Endothelial cell of umbilical vein (primary cell): ENCODE data around the gene SDC3. TPM values are rescaled to one million over a fixed set of nuclear protein-coding genes. Genes with fewer than 3 reads are reported as not detected.

Experiments used
- BruUV-seq: library from RNA; stranded (reverse); fragments of 400-500 nt; replicated peaks from 2 replicates; lab custom pipeline; 2021; lab: Mats Ljungman, UMichigan
- CTCF ChIA-PET: fragments of 300-600, 350-600 bp; sonication (Branson Sonifier 250); formaldehyde crosslinking; loops from one replicate; lab custom pipeline; 2021; ENCODE audit warnings: antibody characterized with exemption, inconsistent platforms; lab: Charles Lee
- POLR2A ChIA-PET: fragments of 300-600, 350-600 bp; sonication (Branson Sonifier 250); formaldehyde crosslinking; loops from one replicate; lab custom pipeline; 2021; ENCODE audit warnings: antibody characterized with exemption, inconsistent platforms; lab: Charles Lee
- DNase-seq: peaks from one replicate; pipeline ENCODE4 v3.0.0-alpha.2; 2011; ENCODE audit warnings: low read depth, low spot score
- FAIRE-seq: peaks from 2 replicates; lab custom pipeline; 2011; peaks lifted over from hg19 to GRCh38; lab: Jason Lieb, UNC
- H2AFZ ChIP-seq: 2 replicates; pipeline ENCODE4 v1.6.0; 2012; ENCODE audit warnings: low read depth, low read length, control low read depth, inconsistent platforms
- H3K27ac ChIP-seq: 2 replicates; pipeline ENCODE4 v1.5.1; 2011; ENCODE audit warnings: low read depth, mild to moderate bottlenecking, control low read depth, low read length, moderate library complexity; ENCODE audit not compliant: insufficient read depth
- H3K27me3 ChIP-seq, 2 experiments: 2 replicates each; pipeline versions ENCODE4 v1.6.0 to v1.6.1; 2011; ENCODE audit warnings: low read length in 2 of 2, mixed read lengths in 1 of 2; ENCODE audit not compliant: control insufficient read depth in 2 of 2, insufficient read depth in 2 of 2
- H3K36me3 ChIP-seq, 2 experiments: 2 replicates in 1 of 2; 3 replicates in 1 of 2; pipeline ENCODE4 v1.5.1; 2011; ENCODE audit warnings: low read length in 2 of 2, mild to moderate bottlenecking in 1 of 2, moderate library complexity in 1 of 2; ENCODE audit not compliant: control insufficient read depth in 2 of 2, insufficient read depth in 2 of 2; ENCODE audit errors: extremely low read depth in 1 of 2
- H3K4me1 ChIP-seq: 3 replicates; pipeline ENCODE4 v1.5.1; 2011; ENCODE audit warnings: mild to moderate bottlenecking, low read length; ENCODE audit not compliant: control insufficient read depth, insufficient read depth; ENCODE audit errors: extremely low read depth
- H3K4me2 ChIP-seq: 2 replicates; pipeline ENCODE4 v1.6.1; 2011; ENCODE audit warnings: low read length, control low read depth, mixed read lengths; ENCODE audit not compliant: insufficient read depth
- H3K4me3 ChIP-seq, 3 experiments: fragments of 200-600 bp in 1 of 3; sonication (generic), shearing (Covaris generic) in 1 of 3; replicated peaks in 1 of 3; 2 replicates each; pipeline ENCODE4 v1.5.1; 2011 to 2016; ENCODE audit warnings: control low read depth in 3 of 3, low read length in 3 of 3, mild to moderate bottlenecking in 2 of 3, inconsistent platforms in 1 of 3, low read depth in 1 of 3, moderate library complexity in 1 of 3; ENCODE audit not compliant: insufficient read depth in 1 of 3
- H3K79me2 ChIP-seq: 2 replicates; pipeline ENCODE4 v1.6.0; 2012; ENCODE audit warnings: low read length, inconsistent platforms; ENCODE audit not compliant: control insufficient read depth, insufficient read depth
- H3K9ac ChIP-seq: replicated peaks from 2 replicates; pipeline ENCODE3; 2011; ENCODE audit warnings: low read length, control low read depth; ENCODE audit not compliant: insufficient read depth; ENCODE audit errors: extremely low read depth
- H3K9me1 ChIP-seq: replicated peaks from 3 replicates; pipeline ENCODE4 v1.6.0; 2011; ENCODE audit warnings: mild to moderate bottlenecking, low read length; ENCODE audit not compliant: control insufficient read depth, insufficient read depth; ENCODE audit errors: extremely low read depth
- H3K9me3 ChIP-seq: replicated peaks from 2 replicates; pipeline ENCODE4 v1.5.1; 2012; ENCODE audit warnings: low read length, inconsistent platforms; ENCODE audit not compliant: control insufficient read depth, insufficient read depth
- H4K20me1 ChIP-seq: replicated peaks from 2 replicates; pipeline ENCODE3; 2011; ENCODE audit warnings: mild to moderate bottlenecking, low read length; ENCODE audit not compliant: control insufficient read depth, insufficient read depth; ENCODE audit errors: extremely low read depth
- CTCF ChIP-seq, 2 donors: IDR thresholded peaks; 1 replicate in 1 of 2; 2 replicates in 1 of 2; pipeline ENCODE4 v1.5.1; 2011; ENCODE audit warnings: low read length in 2 of 2, mild to moderate bottlenecking in 2 of 2, moderate library complexity in 2 of 2, control low read depth in 1 of 2, inconsistent platforms in 1 of 2, low read depth in 1 of 2; ENCODE audit not compliant: insufficient read depth in 1 of 2; ENCODE audit errors: extremely low read depth in 1 of 2
- EZH2 ChIP-seq: IDR thresholded peaks from 2 replicates; pipeline ENCODE4 v1.6.1; 2012; ENCODE audit warnings: borderline replicate concordance, low read depth, mild to moderate bottlenecking, moderate library complexity, low read length, inconsistent platforms; ENCODE audit not compliant: severe bottlenecking
- FOS ChIP-seq: IDR thresholded peaks from 2 replicates; pipeline ENCODE4 v1.6.1; 2011; ENCODE audit warnings: mild to moderate bottlenecking, low read length, moderate library complexity, borderline replicate concordance; ENCODE audit not compliant: insufficient read depth
- GATA2 ChIP-seq: IDR thresholded peaks from 2 replicates; pipeline ENCODE4 v1.7.0; 2011; ENCODE audit warnings: low read depth, mild to moderate bottlenecking, moderate library complexity, mixed read lengths, low read length; ENCODE audit not compliant: insufficient read length, insufficient read depth
- JUN ChIP-seq: IDR thresholded peaks from 2 replicates; pipeline ENCODE4 v1.6.1; 2011; ENCODE audit warnings: borderline replicate concordance, low read depth; ENCODE audit not compliant: insufficient read length, insufficient read depth
- MYC ChIP-seq: IDR thresholded peaks from one replicate; pipeline ENCODE4 v1.6.1; 2011; ENCODE audit warnings: mild to moderate bottlenecking, low read depth, low read length
- POLR2A ChIP-seq: IDR thresholded peaks from 2 replicates; pipeline ENCODE4 v1.6.1; 2012; ENCODE audit warnings: low read depth, mild to moderate bottlenecking, control low read depth, low read length
- POLR2AphosphoS5 ChIP-seq: IDR thresholded peaks from 2 replicates; pipeline ENCODE4 v1.6.1; 2012; ENCODE audit warnings: low read depth, mild to moderate bottlenecking, control low read depth, low read length, moderate library complexity; ENCODE audit not compliant: insufficient read depth
- dilution Hi-C: fragments of 300-500 bp; cut with MboI; formaldehyde crosslinking; loops from one replicate; pipeline ENCODE4 v1.15.0; 2019; ENCODE audit warnings: low sequenced_read_pairs; ENCODE audit not compliant: extremely low pct_ligation_motif_present
- intact Hi-C: fragments of 100-400 bp; cut with micrococcal nuclease; formaldehyde crosslinking; loops from one replicate; pipeline ENCODE4 v1.10.0; 2022
- polyA plus RNA-seq, 4 experiments: library from polyadenylated mRNA; depleted of rRNA in 3 of 4; stranded (reverse) in 3 of 4; unstranded in 1 of 4; fragments of >200 nt; gene quantifications; 2 replicates each; pipeline versions ENCODE4 v1.2.1 to v1.2.3, GENCODE V29; 2011 to 2012; ENCODE audit warnings: missing spikeins in 1 of 4
- total RNA-seq: library from RNA; stranded (reverse); gene quantifications from 2 replicates; pipeline ENCODE4 v1.2.3, GENCODE V29; 2021
- TF ChIP-seq, protein P1 (sequence below): IDR thresholded peaks from 2 replicates; pipeline ENCODE4 v1.6.1; 2011; ENCODE audit not compliant: insufficient read depth, insufficient read length

SDC3 gene
- total and polyA plus RNA-seq, 2 donors (not counting 3 experiments of a cell fraction or from before 2014, with no cell fraction given): 7.1 to 25.9 TPM

- no TSS peak for BruUV-seq
- Histone ChIP-seq H3K9me3 (no peaks in the 10 kb centered on the region), H3K9ac (no peak overlapping the region), H3K9me1 (no peaks in the 10 kb centered on the region), H3K79me2 (no peaks in the 10 kb centered on the region), H3K4me3 (no peak overlapping the region), H3K4me1 (no peaks in the 10 kb centered on the region), H4K20me1 (no peaks in the 10 kb centered on the region), H3K4me2 (no peak overlapping the region), H3K36me3 (no peaks in the 10 kb centered on the region), H2AFZ (no peak overlapping the region), H3K27me3 (peaks cover 3 to 5% of the 10 kb centered on the region in 2 experiments), H3K27ac (no peak overlapping the region)
- TF ChIP-seq MYC (no peak), JUN (no peak), GATA2 (no peak), CTCF (IDR thresholded peaks at IDR 0.05; ENCODE audit: extremely low read depth in 1 of 2, insufficient read depth in 1 of 2, low read depth in 1 of 2, low read length in 2 of 2) (no peak), POLR2AphosphoS5 (no peak), FOS (no peak), EZH2 (no peak), POLR2A (no peak)
- TF ChIP-seq, protein P1, sequence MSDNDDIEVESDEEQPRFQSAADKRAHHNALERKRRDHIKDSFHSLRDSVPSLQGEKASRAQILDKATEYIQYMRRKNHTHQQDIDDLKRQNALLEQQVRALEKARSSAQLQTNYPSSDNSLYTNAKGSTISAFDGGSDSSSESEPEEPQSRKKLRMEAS: no peak
- ChIA-PET CTCF (interaction anchor here (1.9 kb wide), 1 partner anchor 63 kb away, joined by 5 read pairs; no protein-coding TSS in a partner anchor), POLR2A (no interaction called here)
- intact Hi-C loops: no loop called here
- DNase-seq (no peak), FAIRE-seq (no peak)
- dilution Hi-C loops: no loop called here
Observed at GRCh38 chr1:30863858-30864604, 44.5 kb downstream of the SDC3 start.
